HG03432 (cell line): ENCODE results near the gene NES.

Source experiments
- ATAC-seq: cut with Tn5 transposase; IDR thresholded peaks from one replicate; pipeline ENCODE4 v1.9.1; 2021; ENCODE audit warnings: mild to moderate bottlenecking, moderate library complexity; ENCODE audit not compliant: unreplicated experiment

The NES gene

DNA sequence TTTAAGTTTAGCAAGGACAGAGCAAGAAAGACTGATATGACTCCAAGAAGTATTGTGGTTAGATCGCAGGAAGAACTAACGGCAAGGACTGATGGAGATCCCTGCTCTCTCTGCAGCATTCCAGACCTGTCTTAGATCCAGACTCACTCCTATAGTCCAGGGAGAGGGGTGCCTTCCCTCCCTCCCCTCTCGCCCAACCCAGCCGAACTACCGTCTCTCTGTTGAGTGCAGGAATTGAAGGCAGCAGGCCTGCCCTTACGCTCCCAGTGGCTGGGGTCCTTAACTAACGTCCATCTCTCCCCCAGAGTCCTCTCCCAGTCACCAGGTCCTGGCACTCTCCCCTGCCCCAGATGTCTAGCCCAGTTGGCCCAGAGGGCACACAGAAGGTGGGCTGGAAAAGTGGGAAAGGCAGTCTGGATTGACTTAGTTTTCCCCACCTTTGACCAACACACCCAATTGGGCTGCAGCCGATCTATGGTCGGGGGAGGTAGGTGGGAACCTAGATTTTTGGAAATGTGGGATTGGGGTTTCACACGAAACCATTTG is 27.0 kb upstream of the NES start:
- ATAC-seq: no peak

DNA sequence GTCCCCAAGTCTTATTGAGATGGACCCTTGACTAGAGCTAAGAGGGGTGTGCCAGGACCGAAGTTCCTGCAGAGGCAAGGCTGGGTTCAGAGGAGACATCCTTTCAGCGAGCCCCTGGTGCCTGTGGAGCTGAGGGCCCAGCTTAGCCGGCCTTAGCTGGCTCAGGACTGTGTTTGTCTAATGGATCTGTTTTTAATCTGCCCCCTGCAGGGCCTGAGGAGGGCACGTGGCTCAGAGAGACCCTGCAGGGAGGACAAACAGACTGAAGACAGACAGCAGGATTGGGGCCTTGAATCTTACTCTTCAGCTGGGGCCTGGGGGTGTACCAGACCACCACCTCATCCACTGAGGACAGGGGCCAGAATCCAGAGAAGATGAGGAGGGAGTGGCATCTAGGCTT is 26.5 kb upstream of the NES start:
- ATAC-seq: no peak

DNA sequence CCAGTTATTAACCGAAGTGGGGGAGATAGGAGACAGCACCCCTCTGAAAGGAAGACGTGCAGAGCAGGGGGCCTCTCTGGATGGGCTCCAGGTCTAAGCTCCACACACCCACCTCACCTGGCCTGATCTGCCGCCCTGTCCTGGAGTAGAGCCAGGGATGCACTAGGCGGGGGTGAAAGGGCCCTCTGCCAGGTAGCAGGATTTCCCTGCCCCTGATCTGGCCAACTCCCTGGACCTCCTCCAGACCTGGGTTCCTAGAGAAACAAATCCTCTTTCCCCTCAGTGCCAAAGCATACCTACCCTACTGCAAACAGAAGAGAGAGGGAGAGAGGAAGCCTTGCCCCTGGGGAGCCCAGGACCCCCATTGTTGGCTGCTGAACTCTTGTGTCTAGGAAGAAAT is 26.1 kb upstream of the NES start:
- ATAC-seq: no peak

DNA sequence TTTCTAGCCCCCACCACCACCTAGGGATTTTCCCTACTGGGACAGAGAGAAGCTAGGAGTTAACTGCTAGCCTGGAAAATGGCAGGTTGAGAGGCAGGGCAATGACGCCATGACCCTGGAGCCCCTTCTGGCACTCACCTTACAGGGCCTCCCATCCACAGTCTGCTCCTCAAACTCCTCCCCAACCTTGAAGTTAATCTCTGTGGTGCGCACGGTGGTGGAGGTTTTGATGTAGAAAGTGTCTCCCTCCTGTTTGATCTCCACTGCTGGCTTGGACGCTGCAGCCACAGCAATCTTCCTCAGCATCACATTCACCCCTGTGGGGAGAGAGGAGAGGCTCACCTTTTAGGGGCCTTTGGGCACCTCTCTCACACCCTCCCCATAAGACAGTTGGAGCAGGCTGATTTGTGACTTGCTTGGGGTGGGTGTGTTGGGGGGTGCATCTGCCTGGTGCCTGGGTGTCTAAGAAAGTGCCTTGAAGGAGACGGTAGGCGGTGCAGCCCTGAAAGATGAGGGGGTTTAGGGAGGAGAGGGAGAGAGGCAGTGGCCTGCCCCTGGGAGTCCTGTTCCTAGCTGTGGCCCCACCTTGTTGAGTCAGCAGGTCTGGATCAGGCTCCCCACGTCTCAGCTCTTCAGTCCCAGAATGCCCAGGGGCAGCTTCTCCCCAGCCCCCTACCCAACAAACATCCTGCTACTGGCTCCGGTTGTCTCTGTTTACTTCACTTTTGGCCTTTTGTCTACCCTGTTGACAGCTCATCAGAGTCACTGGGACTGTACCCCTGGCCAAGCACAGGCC is 23.7 kb upstream of the NES start:
- ATAC-seq: no peak

DNA sequence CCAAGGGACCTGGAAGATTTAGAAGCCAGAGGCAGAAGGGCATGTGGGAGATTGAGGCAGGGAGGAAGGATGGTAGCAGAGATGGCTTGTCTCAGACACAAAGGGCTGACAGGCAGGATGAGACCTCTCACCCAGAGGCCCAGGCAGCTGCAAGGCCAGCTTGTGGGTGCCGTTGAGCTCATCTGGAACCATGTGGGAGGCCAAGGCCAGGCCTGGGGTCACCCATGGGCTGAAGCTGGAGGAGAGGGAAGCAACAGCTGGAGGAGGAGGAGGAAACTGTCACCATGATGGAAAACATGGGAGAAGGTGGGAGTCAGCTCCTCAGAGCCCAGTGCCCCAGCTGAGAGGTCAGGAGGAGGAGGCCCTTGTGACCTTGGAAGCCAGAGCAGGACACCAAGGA is 21.8 kb upstream of the NES start:
- ATAC-seq: no peak

DNA sequence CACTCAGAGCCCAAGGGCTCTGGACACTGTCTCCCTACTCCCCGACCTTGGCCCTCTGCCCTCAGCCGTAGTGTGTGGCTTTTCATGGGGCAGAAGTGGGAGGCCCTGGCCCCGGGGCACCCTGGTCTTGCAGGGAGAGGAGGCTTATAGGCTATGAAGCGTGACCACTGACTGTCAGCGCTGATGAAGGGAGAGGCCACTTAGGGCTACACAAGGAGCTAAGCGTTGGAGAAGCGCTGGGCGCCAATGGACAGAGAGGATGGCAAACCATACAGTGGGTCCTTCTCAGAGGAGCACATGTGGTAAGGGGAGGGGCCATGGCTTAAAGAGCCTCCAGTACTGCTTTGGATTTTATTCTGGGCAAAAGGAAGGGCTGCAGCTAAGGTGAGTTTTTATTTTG is 20.3 kb upstream of the NES start:
- no peak for ATAC-seq

DNA sequence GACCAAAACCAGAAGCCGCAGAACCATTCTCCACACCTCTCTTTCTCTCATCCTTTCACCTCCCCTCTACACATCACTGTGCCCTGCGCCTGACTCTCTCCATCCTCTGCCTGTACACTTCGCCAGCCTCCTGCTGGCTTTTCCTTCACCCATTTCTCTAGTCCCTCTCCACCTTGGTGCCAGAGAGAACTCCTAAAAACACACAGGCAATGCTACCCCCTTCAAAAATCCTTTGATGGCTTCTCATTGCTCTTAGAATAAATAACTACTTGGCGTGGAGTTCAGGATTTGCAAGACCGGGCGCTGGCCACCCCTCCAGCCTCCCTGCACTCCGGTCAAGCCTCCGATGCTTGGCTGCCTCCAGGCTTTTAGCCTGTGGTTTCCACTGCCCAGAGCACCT is 19.5 kb upstream of the NES start:
- ATAC-seq: no peak

DNA sequence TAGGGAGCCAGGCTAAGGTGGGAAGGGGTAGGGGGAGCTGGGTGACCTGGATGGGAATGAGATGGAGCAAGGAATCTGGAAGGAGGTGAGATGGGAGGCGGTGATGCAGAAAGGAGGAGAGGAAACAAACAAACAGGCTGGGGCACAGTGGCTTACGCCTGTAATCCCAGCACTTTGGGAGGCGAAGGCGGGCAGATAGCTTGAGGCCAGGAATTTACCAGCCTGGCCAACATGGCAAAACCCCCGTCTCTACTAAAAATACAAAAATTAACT is 17.4 kb upstream of the NES start:
- ATAC-seq: no peak

DNA sequence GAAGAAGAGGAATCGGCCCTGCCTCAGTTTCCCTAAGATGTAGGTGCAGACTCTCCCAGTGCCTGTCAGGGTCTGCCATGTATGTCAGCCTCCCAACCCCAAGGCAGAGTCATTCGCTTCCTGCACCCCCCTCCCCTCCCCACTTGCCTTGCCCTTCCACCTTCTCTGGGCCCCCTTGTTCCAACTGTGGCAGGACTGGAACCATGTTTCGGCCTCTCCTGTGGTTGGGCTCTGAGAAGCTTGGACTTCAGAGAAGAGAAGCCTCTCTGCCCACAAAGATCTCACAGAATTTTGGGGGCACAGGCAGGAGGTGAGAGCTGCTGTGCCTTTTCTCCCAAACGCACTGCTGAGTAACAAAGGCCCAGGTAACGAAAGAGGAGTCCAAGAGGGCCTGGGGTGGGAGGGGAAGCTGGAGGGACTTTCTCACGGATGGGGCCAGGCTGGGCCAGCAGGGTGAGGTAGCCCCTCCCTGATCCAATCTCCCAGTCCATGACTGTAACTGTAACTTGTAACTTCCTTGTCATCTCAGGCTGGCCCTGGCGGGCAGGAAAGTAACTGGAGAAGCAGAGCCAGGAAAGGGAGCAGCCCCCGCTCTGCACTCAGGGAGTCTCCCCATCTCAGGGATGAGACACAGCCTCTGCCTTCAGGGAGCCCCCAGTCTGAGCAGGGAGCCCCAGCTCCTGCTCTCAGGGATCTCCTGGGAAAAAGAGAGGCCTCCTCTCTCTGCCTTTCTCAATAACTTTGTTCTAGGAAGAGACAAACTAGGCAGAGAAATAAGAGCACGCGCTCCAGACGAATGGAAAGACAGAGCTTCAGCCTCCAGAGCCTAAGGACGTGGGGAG is 16.9 kb upstream of the NES start:
- no peak for ATAC-seq

DNA sequence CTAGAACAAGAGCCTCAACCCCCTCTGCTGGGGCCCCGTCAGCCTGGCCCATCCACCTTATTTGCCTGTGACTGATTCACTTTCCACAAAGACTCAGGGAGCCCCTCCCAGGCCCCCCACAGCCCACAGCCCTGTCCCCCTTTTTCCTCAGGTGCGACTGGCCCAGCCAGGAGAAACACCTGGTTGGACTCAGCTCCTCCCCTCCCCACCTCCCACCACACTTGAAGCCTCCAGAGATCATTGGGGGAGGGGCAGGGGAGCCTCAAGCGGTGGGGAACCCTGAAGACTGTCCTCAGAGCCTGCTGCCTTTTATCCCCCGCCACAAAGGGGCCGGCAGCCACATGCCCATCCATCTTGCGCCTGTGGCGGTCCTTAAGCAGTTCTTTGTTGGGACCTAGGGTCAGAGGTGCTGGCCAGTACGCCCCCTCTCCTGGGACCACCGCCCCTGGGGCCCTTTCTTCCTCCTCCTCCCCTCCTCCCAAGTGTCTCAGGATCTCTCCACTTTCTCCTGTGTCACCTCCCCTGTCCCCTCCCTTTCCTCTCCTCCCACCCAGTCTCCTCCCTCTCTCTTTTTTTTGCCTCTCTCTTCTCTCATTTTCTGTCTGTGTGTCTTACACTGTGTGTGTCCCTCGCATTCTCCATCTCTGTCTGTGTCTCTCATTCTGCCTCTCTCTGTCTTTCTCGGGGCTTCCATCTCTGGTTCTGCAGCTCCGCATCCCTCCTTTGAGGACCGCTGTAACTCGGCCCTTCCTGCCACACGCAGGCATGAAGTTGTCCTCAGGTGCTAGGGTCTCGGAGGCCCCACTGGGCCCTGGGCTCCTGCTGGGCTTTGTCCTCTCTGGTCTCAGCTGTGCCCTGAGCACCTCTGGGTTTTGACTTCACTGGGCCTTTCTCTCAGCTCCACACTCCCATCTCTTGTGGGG is 16.0 kb upstream of the NES start:
- ATAC-seq: no peak

DNA sequence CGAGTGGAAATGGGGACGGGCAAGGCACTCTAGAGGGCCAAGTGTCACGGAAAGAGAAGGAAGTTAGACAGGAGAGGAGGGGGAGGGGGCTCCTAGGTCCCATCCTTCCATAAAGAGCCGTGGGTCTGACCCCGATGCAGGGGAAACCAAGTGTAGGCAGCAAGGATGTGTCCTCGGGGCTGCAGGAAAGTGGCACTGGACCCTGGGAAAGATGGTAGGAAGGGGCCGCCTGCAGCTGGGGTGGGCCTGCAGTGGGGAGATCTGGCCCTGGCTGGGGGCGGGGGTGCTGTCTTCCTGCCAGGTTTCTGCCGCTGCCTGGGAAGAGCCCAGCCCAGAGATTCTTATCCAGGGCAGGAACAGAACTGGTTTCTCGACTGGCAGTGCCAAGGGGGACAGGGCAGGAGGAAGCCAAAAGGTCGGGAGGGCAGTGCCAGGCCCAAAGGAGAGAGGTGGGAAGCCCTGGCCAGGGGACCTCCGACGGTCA is 15.3 kb upstream of the NES start:
- no peak for ATAC-seq

DNA sequence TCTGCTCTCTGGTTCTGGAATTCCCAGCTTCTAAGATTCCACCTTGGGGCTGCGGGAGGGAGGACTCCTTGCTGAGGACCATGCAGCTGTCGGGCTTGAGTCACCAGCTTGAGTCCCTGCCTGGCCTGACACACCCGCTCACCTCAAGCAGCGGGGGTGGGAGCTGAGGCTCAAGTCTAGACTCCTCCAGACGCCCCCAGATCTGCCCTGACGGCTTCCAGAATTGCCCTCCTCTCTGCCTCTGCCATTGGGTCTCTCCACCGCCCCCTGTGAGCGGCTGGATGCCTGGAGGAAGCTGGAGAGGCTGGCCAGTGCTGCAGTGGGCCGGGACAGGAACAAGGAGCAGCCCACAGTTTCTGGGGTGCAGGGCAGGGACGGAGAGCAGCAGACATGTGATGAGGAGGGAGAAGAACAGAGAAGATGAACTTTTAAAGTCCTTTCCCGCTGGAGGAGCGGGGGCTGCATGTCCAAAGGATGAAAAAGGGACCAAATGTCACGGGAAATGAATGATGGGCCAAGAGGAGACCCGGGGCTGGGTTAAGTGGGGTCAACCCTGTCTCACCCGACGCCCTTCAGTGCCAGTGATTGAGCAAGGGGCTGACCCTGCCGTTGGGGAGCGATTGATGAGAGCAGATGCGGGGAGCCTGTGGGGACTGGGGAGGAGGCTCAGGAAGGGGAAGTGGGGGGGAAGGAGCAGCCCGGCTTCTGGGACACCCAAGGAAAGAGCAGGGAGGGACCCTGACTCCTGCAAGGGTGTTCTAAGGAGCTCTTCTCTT is 14.6 kb upstream of the NES start:
- no peak for ATAC-seq

DNA sequence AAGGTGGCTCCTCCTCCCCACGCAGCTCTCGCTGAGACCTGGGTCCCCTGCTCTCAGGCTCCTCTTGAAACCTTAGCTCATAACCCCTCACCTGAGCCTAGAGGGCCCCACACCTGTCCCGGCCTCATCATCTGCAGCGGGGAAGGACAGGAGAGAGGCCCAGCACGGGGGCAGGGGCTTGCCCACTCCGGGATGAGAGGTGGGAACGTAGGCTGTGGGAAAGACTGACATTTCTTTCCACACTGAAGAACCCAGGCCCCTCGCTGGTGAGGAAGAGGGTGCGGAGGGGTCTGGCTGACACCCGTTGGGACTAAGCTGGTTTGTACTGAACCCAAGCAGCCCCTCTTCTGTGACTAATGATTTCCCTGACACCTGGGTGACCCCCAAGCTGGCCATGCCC is 14.0 kb upstream of the NES start:
- no peak for ATAC-seq

DNA sequence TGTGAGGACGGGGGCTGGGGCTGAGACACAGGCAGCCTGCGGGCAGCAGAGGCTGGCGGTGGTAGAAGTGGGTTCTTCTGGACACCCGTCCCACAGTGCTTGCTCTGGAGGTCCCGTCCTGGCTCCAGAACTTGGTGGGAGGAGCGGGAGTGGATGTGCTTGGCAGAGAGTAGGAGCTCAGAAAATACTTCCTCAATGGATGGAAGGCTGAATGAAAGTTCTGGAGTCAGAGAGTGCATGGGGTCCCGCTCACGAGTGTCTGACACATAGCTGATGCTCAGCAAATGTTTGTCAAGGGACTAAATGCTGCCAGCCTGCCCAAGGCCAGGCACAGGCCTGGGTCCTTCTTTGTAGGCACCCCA is 13.4 kb upstream of the NES start:
- no peak for ATAC-seq

DNA sequence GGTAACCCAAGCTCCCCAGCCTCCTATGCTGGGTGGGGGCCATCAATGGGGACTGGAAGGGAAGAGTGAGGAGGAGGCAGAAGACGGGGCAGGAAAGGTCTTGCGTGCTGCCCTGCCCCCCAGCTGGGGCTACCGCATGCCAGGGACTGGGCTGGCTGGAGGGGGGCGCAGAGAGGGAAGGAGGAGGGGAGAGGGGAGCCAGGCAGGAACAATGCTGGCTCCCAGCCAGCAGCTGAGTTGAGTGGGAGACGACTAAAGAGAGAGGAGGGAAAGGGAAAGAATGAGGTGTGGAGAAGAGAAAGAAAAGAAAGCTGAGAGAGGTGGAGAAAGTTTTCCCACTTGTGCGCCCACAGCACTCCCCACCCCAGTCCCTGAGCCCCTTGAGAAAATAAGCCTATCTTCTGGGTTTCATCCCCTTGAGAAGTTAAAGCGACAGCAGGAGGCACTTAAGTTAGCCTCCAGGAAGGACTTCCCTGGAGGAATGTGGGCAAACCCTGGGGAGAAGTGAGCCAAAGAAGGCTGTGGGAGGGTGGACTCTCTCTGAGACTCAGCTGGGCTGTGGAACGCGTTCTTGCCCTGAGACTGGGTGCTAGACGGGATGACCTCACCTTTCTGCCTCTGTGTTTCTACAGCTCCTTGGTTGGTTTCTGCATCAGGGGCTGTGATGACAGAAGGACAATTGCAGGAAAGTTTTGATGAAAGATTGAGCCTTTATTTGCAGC is 12.9 kb upstream of the NES start:
- no peak for ATAC-seq

DNA sequence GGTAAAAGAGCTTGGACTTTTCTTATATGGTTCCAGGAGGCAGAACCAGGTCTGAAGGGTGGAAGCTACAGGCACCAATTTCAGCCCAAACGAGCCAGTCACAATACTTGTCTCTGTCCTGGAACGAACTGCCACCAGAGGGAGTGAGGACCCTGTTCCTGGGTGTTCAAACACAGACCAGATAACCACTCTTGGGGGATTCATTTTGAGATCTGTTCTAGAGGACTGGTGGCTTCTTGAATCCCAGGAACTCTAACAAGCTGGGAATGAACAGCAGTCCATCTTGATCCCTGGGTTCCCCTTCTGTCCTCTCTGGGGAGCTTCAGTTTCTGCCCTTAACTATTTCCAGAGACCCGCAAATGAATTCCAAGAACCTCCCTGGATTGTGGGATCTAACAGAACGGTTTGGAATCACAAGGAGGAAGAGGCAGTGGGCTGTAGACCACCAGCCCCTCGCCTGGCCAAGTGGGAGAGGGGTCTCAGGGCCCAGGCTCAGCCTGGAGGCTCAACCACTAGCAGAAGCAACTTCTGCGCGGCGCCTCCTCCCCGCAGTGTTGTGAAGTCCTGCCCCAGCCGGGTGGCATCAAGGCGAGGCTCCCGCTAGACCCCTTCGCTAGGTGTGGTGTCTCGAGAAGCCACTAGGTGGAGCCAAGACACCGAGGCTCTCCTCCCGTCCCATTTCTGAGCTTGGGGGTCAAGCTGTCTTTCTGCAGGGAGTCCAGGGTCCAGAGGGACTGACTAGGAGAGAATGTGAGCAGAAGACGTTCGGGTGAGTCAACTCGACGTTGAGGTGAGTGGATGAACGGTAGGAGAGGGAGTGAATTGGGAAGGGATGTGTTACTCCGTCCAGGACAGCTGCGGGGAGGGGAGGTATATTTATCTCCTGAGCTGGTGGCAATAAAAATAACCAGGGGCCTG is 12.1 kb upstream of the NES start:
- ATAC-seq: peak; percentile 64

DNA sequence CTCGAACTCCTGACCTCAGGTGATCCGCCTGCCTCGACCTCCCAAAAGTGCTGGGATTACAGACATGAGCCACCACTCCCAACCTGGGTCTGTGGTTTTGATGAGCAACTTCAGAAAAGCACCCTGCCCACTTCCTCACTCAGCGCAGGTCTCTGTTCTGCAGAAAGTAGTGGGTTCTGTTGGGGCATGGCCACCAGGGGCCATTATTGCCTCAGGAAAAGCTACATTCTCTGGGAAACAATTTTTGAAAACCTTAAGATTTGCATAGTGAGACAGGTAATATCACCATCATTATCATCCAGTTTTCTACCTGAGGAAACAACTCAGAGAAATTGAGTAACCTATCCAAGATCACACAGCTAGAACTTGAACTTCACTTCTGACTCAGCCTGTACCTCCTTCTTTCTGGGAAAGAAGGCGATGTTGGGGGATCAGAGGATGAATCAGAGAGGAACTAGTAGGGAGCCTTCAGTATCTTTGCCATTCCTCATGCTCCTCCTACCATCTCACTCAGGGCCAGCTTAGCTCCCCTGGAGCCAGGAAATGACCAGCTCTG is 7.1 kb upstream of the NES start:
- no peak for ATAC-seq

DNA sequence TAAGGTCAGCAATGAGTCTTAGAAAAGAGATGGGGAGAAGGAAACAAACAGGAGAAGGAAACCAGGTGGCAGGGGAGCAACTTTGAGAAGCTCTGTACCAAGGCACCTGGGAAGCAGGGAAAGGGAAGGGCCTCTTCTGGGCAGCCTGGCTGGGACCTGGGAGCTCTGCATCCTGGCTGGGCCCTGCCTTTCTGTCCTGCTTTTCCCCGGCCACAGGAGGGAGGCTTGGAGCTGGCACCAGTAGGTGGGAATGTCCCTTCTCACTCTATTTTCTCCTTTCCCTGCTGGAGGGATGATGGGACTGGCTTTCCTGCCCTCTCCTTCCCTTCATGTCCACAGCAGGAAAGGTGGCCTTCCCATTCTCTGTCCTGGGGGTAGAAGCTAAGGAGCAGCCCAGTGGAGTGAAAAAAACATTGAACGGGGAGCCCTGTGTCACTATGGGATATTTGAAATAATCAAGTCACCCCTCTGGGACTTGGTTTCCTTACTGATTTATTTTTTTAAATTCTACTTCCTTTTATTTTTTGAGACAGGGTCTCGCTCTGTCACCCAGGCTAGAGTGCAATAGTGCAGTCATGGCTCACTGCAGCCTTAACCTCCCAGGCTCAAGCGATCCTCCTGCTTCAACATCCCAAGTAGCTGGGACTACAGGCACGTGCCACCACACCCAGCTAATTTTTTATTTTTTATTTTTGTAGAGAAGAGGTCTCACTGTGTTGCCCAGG is 5.1 kb upstream of the NES start:
- no peak for ATAC-seq
